Activated naive CD4-positive, alpha-beta T cell treated with anti-CD3 and anti-CD28 coated beads for 36 hours (primary cell): ENCODE measurements around the gene ARF3. TPM values are rescaled to one million over a fixed set of nuclear protein-coding genes. Genes with fewer than 3 reads are reported as not detected.
A peak's percentile ranks its signal among the peaks of the same experiment; 100 is the strongest.

Experiments used
- CTCF ChIA-PET: fragments of 350-600 bp; sonication (Branson Sonifier 250); formaldehyde crosslinking; loops from one replicate; lab custom pipeline; 2021; ENCODE audit warnings: antibody characterized with exemption; lab: Charles Lee
- DNase-seq: peaks from one replicate; pipeline ENCODE4 v3.0.0-alpha.2; 2020
- H3K27ac Mint-ChIP-seq: one replicate; pipeline ENCODE4 v1.8.0; 2021; ENCODE audit warnings: mild to moderate bottlenecking, mixed read lengths
- H3K27me3 Mint-ChIP-seq: one replicate; pipeline ENCODE4 v1.8.0; 2021; ENCODE audit warnings: low read depth, mixed read lengths
- H3K36me3 Mint-ChIP-seq: one replicate; pipeline ENCODE4 v1.8.0; 2021; ENCODE audit warnings: low read depth, mixed read lengths
- H3K4me1 Mint-ChIP-seq: one replicate; pipeline ENCODE4 v1.8.0; 2021; ENCODE audit warnings: low read depth, mixed read lengths
- H3K4me3 Mint-ChIP-seq: one replicate; pipeline ENCODE4 v1.8.0; 2021; ENCODE audit warnings: mild to moderate bottlenecking, moderate library complexity, mixed read lengths
- H3K9me3 Mint-ChIP-seq: one replicate; pipeline ENCODE4 v1.8.0; 2021; ENCODE audit warnings: mixed read lengths
- intact Hi-C: fragments of 100-400 bp; cut with micrococcal nuclease; formaldehyde crosslinking; loops from one replicate; pipeline ENCODE4 v1.15.1; 2023
- total RNA-seq, 2 experiments: library from RNA; stranded (reverse); gene quantifications; one replicate each; pipeline ENCODE4 v1.2.3, GENCODE V29; 2021

The ARF3 gene
- total RNA-seq, 2 experiments from 2014 or later = 84.4 to 87.3 TPM

GRCh38 chr12:48993787-48994186, 36.5 kb upstream of the ARF3 start:
- no peak overlapping the region for H3K27ac Mint-ChIP-seq
- no peaks in the 10 kb centered on the region for H3K36me3 Mint-ChIP-seq
- CTCF ChIA-PET = interaction anchor here (1.2 to 16.3 kb wide), 3 partner anchors 12 to 141 kb away, joined by 3 to 223 read pairs (median 5); partner anchors contain the start of genes ARF3, DDX23 and WNT1
- intact Hi-C loops = loop anchor here (2.0 kb wide), 1 partner anchor 89 kb away; a partner anchor contains a TSS
- H3K4me1 Mint-ChIP-seq = peaks cover 21% of the 10 kb centered on the region
- no peak for DNase-seq
- H3K27me3 Mint-ChIP-seq = peaks cover 50% of the 10 kb centered on the region
- H3K4me3 Mint-ChIP-seq = no peak overlapping the region
- no peaks in the 10 kb centered on the region for H3K9me3 Mint-ChIP-seq

DNA sequence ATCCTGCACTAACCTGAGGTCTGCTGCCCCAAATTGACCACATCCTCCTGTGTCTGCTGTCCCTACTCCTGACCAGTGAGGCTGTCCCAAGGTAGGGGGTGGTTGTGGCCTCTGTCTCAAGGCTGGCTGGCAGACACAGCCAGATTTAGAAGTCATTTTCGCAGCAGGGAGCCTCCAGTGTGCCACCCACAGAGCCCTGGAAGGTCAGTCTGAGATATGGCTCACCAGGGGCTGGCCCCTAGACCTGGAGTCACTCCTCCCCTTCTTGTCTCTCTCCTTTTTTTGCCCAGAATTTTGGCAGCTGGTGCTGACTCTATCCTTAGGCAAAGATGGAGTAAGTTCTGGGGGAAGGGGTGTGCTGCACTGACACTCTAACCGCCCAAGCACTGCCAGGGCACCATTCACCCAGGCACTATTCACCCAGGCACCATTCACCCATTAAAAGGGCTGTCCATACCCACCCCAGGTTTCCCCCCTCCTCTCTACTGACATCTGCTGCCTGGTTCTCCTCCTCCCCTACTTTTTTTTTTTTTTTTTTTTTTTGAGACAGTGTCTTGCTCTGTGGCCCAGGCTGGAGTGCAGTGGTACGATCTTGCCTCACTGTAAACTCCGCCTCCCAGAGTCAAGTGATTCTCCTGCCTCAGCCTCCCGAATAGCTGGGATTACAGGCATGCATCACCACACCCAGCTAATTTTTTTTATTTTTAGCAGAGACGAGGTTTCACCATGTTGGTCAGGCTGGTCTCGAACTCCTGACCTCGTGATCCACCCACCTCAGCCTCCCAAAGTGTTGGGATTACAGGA, 34.2 kb upstream of the ARF3 start:
- Mint-ChIP-seq H3K4me1 (peaks cover 7% of the 10 kb centered on the region), H3K27ac (no peak overlapping the region), H3K9me3 (no peaks in the 10 kb centered on the region), H3K27me3 (peaks cover 46% of the 10 kb centered on the region), H3K4me3 (no peak overlapping the region), H3K36me3 (no peaks in the 10 kb centered on the region)
- CTCF ChIA-PET = interaction anchor here (0.5 to 16.3 kb wide), 12 partner anchors 9 to 236 kb away, joined by 3 to 223 read pairs (median 4); partner anchors contain the start of genes ARF3, RHEBL1 and WNT1
- intact Hi-C loops = no loop called here
- DNase-seq = no peak

DNA sequence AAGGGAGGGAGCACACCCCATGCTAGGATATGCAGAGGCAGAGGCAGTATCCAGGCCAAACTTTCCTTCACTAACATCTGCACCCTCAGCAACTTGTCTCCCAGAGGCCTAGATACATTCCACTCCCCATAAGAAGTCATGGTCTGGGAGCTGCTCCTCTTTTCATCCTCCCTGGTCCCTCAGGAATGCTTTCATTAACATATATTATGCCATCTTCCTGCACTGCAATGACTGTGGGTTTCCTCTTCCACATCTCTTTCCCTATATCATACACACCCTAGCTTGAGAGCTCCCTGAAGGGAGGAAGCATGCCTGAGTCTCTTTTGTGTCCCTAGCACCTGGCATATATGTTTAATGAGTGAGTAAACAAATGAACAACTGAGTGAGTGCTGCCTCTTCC, 33.3 kb upstream of the ARF3 start:
- Mint-ChIP-seq H3K9me3 (no peaks in the 10 kb centered on the region), H3K36me3 (no peaks in the 10 kb centered on the region), H3K27me3 (peaks cover 38% of the 10 kb centered on the region), H3K4me3 (no peak overlapping the region), H3K4me1 (peaks cover 7% of the 10 kb centered on the region), H3K27ac (no peak overlapping the region)
- DNase-seq = no peak
- intact Hi-C loops = no loop called here
- CTCF ChIA-PET = interaction anchor here (0.6 to 1.5 kb wide), 6 partner anchors 33 to 541 kb away, joined by 3 to 5 read pairs (median 4); partner anchors contain the start of gene ARF3

- Mint-ChIP-seq H3K27ac (no peak overlapping the region), H3K36me3 (no peaks in the 10 kb centered on the region), H3K9me3 (no peaks in the 10 kb centered on the region), H3K4me3 (no peak overlapping the region), H3K4me1 (no peaks in the 10 kb centered on the region), H3K27me3 (peaks cover 22% of the 10 kb centered on the region)
- intact Hi-C loops = loop anchor here (1.0 to 2.0 kb wide), 2 partner anchors 52 to 135 kb away; partner anchors contain the start of gene DDX23
- CTCF ChIA-PET = interaction anchor here (0.6 to 13.9 kb wide), 58 partner anchors 10 to 196 kb away, joined by 3 to 223 read pairs (median 5); partner anchors contain the start of genes ARF3, DDN, DDX23 and DHH
- DNase-seq = peak; percentile 84
Measured at GRCh38 chr12:48988030-48988649, 30.9 kb upstream of the ARF3 start.

GRCh38 chr12:48986720-48987291, 29.5 kb upstream of the ARF3 start:
- Mint-ChIP-seq H3K4me3 (no peak overlapping the region), H3K27me3 (peaks cover 34% of the 10 kb centered on the region), H3K36me3 (no peaks in the 10 kb centered on the region), H3K9me3 (no peaks in the 10 kb centered on the region), H3K27ac (no peak overlapping the region), H3K4me1 (peaks cover 4% of the 10 kb centered on the region)
- DNase-seq = no peak
- intact Hi-C loops = no loop called here
- CTCF ChIA-PET = interaction anchor here (1.1 to 13.9 kb wide), 11 partner anchors 12 to 134 kb away, joined by 3 to 223 read pairs (median 13); partner anchors contain the start of genes DDN, DDX23 and WNT10B

GRCh38 chr12:48985901-48986300, 28.6 kb upstream of the ARF3 start:
- CTCF ChIA-PET = interaction anchor here (2.9 to 13.9 kb wide), 3 partner anchors 13 to 19 kb away, joined by 26 to 223 read pairs (median 37); partner anchors contain the start of genes DDN and WNT10B
- Mint-ChIP-seq H3K36me3 (no peaks in the 10 kb centered on the region), H3K9me3 (no peaks in the 10 kb centered on the region), H3K27ac (no peak overlapping the region), H3K27me3 (peaks cover 43% of the 10 kb centered on the region), H3K4me3 (no peak overlapping the region), H3K4me1 (peaks cover 12% of the 10 kb centered on the region)
- no peak for DNase-seq
- intact Hi-C loops = no loop called here

- Mint-ChIP-seq H3K36me3 (no peaks in the 10 kb centered on the region), H3K4me3 (no peak overlapping the region), H3K27me3 (peaks cover 47% of the 10 kb centered on the region), H3K4me1 (peaks cover 16% of the 10 kb centered on the region), H3K27ac (no peak overlapping the region), H3K9me3 (no peaks in the 10 kb centered on the region)
- intact Hi-C loops = no loop called here
- no peak for DNase-seq
- CTCF ChIA-PET = interaction anchor here (0.5 to 13.9 kb wide), 2 partner anchors 14 to 93 kb away, joined by 3 to 223 read pairs; partner anchors contain the start of gene DDN
Measured at GRCh38 chr12:48985475-48985897, 28.2 kb upstream of the ARF3 start.

DNA sequence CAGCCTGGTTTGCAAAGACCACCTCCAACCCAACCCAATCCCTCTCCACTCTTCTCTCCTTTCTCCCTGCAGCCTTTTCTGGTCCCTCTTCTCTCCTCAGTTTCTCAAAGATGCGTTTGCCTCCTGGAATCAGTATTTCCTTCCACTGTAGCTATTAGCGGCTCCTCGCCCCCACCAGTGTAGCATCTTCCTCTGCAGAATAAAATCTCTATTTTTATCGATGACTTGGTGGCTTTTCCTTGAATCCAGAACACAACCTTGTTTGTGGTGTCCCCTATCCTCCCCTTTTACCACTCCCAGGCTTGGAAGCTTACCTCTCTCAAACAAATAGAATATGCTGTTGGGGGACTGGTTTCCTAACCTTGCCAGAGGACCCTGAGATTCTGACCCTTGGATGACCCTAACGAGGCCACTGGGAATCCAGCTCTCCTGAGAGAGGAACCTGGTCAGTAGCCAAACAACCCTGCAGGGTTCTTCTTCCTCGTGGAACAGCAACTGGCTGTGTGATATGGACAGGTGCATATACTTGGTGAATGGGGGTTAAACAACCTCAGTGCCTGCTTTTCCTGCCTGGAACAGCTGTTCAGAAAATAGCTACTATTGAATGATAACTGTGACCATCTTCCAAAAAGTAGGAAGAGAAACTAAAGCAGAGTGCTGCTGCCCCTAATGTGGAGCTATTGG, 25.3 kb upstream of the ARF3 start:
- no peak for DNase-seq
- Mint-ChIP-seq H3K27me3 (peaks cover 56% of the 10 kb centered on the region), H3K4me3 (peak overlapping the region; percentile 38), H3K9me3 (no peaks in the 10 kb centered on the region), H3K4me1 (peaks cover 37% of the 10 kb centered on the region), H3K27ac (no peak overlapping the region), H3K36me3 (no peaks in the 10 kb centered on the region)
- CTCF ChIA-PET = interaction anchor here (0.6 to 13.9 kb wide), 13 partner anchors 9 to 132 kb away, joined by 3 to 223 read pairs (median 4); partner anchors contain the start of genes DDN and DDX23
- intact Hi-C loops = no loop called here

DNA sequence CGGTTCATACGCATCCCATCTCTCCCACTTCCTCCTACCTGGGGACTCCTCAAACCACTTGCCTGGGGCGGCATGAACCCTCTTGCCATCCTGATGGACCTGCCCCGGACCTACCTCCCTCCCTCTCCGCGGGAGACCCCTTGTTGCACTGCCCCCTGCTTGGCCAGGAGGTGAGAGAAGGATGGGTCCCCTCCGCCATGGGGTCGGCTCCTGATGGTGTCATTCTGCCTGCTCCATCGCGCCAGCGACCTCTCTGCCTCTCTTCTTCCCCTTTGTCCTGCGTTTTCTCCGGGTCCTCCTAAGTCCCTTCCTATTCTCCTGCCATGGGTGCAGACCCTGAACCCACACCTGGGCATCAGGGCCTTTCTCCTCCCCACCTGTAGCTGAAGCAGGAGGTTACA, 24.5 kb upstream of the ARF3 start:
- Mint-ChIP-seq H3K9me3 (no peaks in the 10 kb centered on the region), H3K27ac (no peak overlapping the region), H3K4me3 (peak overlapping the region; percentile 54), H3K36me3 (no peaks in the 10 kb centered on the region), H3K4me1 (peaks cover 42% of the 10 kb centered on the region), H3K27me3 (peaks cover 54% of the 10 kb centered on the region)
- no peak for DNase-seq
- CTCF ChIA-PET = interaction anchor here (0.6 to 13.9 kb wide), 9 partner anchors 8 to 133 kb away, joined by 3 to 223 read pairs (median 3); partner anchors contain the start of genes DDN and DDX23
- intact Hi-C loops = no loop called here

DNA sequence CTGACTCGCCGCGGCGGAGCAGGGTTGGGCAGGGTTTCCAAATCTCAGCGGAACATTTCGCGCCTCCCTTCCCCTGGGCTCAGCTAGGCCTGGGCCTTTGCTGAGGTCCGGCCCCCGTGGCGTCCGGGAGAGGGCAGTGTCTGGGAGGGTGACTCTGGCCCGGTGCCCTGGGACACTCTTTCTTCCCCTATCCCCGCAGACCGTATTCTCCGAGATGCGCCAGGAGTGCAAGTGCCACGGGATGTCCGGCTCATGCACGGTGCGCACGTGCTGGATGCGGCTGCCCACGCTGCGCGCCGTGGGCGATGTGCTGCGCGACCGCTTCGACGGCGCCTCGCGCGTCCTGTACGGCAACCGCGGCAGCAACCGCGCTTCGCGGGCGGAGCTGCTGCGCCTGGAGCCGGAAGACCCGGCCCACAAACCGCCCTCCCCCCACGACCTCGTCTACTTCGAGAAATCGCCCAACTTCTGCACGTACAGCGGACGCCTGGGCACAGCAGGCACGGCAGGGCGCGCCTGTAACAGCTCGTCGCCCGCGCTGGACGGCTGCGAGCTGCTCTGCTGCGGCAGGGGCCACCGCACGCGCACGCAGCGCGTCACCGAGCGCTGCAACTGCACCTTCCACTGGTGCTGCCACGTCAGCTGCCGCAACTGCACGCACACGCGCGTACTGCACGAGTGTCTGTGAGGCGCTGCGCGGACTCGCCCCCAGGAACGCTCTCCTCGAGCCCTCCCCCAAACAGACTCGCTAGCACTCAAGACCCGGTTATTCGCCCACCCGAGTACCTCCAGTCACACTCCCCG, 23.9 kb upstream of the ARF3 start:
- CTCF ChIA-PET = interaction anchor here (0.6 to 13.9 kb wide), 6 partner anchors 13 to 128 kb away, joined by 3 to 223 read pairs (median 10); partner anchors contain the start of genes DDN and DDX23
- Mint-ChIP-seq H3K4me3 (peak overlapping the region; percentile 62), H3K27me3 (peaks cover 54% of the 10 kb centered on the region), H3K9me3 (no peaks in the 10 kb centered on the region), H3K27ac (peak overlapping the region; percentile 13), H3K4me1 (peaks cover 42% of the 10 kb centered on the region), H3K36me3 (no peaks in the 10 kb centered on the region)
- DNase-seq = peak; percentile 45
- intact Hi-C loops = loop anchor here (1.0 kb wide), 1 partner anchor 14 kb away; no protein-coding TSS in a partner anchor
